Measurements from ENCODE around the gene LIPC.

- no peak for TF ChIP-seq CTCF (conservative IDR thresholded peaks at IDR 0.05 in 1 of 2, IDR thresholded peaks at IDR 0.05 in 1 of 2; ENCODE audit: low read depth in 1 of 2, low read length in 2 of 2)
- TF ChIP-seq EZH2 (IDR thresholded peaks at IDR 0.05; ENCODE audit: low read length, missing control alignments) = no peak
Observed at GRCh38 chr15:58438111-58438510, 6.3 kb downstream of the LIPC start.
